GM23248 (cell line): ENCODE data around the gene RARB.

Experiments
- EZH2 ChIP-seq: fragments of 200-600 bp; sonication (generic); IDR thresholded peaks from 2 replicates; pipeline ENCODE4 v1.6.1; 2018; ENCODE audit warnings: antibody characterized with exemption, mild to moderate bottlenecking; ENCODE audit not compliant: insufficient read depth, poor library complexity, severe bottlenecking
- EZH2phosphoT487 ChIP-seq: fragments of 200-600 bp; sonication (generic); IDR thresholded peaks from 2 replicates; pipeline ENCODE4 v1.6.1; 2018; ENCODE audit warnings: antibody characterized with exemption, moderate library complexity, mild to moderate bottlenecking, low read depth; ENCODE audit not compliant: insufficient read depth

DNA sequence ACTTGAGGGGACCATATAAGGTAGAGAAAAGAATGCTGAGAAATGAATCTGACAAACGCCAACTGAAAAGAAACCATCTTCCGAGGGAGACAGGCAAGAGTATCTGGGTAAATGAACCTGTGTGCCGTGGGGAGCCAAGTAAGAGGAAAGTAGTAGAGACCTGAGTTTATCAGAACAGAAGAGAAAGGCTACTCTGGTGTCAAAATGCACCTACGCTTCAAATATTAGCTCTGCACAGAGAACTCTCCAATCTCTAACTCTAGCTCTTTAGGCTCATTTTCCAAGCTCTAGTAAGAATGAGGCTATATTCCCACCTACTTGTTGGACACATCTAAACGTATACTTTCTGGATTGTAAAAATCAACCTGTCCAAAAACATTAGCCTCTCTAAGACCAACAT, 183.1 kb downstream of the RARB start:
- TF ChIP-seq EZH2phosphoT487 (no peak), EZH2 (no peak)
